ENCODE measurements around the gene GPC5.
A peak's percentile ranks its signal among the peaks of the same experiment; 100 is the strongest.

Gene GPC5

GRCh38 chr13:92054389-92054788 lies 656.0 kb downstream of the GPC5 start:
- DNase-seq, result no peak

GRCh38 chr13:92074658-92075057 lies 676.2 kb downstream of the GPC5 start:
- no peak for DNase-seq

DNA sequence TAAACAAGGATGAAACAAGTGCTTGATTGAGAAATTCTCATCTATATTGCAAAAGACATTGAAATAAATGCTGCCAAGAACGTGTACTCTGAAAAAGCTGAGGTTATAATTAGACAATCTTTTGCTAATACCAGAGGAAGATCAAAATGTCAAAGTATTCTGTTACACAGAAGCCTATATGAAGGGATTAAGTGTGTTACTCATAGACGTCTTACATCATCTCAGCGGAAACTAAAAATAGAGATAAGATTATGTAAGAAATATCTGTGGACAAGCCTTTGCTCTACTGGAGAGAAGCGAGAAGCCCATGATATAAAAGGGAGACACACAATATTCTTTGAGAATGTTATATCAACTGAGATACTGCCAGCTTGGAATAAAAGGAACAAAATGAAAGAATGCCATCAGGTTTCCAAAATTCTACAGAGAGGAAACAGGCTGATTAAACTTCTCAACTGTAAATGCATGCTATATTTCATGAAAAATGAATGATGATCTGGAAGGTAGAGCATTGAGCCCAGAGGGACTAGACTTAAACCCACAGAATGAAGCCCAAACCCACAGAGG lies 699.0 kb downstream of the GPC5 start:
- DNase-seq, result no peak

DNA sequence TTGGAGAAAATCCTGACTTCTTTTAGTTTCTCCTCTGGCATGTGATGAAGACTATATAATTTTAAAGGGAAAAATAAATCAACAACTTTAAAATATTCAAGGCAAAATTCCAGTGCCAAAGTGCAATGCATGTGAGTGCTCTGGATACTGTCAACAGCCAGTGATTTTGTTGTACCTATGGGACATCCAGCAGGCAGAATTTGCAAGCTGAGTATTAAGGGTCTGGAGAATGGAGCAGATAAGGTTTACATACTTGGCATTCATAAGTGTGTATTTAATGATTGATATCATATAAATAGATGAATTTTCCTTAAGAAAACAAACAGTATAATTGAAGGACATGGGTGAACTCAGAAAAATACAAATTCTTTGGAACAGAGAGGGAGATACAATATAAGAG lies 703.4 kb downstream of the GPC5 start:
- DNase-seq, result no peak

DNA sequence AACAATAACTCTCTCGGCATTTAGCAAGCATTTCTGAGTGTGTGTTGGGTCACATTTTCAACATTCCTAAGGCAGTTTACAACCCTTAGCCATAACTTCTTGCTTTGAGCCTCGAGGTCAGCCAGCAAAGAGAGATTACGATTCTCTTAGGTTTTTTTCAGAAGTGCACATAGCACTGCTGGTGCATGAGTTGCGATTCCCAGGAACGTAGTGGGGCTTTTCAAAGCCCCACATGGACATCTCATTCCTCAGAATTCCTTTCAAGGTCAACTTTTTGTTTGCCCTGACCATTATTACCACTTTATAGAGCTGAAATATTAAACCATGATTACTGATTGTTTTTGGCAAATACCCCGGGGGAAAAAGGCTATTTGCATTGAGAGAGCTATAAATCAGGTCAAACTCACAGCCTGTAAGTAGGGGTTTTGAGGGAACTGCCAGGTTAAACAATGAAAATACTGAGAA lies 705.3 kb downstream of the GPC5 start:
- no peak for DNase-seq

GRCh38 chr13:92122186-92122853 lies 723.9 kb downstream of the GPC5 start:
- no peak for DNase-seq

DNA sequence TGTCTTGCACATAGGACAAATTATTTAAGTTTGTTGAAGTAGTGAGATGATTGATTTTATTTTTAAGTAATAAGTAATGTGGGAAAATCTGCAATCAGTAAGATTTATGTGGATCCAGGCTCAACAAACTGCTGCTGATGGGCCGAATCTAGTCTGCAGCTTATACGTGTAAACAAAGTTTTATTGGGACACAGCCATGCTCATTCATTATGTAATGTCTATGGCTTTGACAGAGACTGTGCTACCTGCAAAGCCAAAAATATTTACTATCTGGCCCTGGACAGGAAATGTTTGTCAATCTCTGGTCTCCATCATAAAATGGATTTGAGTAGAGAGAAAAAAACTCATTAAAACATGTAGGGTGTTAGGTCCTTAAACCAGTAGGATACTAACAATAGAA lies 728.0 kb downstream of the GPC5 start:
- no peak for DNase-seq

GRCh38 chr13:92135509-92135908 lies 737.1 kb downstream of the GPC5 start:
- DNase-seq, result no peak

GRCh38 chr13:92136449-92137155 lies 738.2 kb downstream of the GPC5 start:
- DNase-seq, result no peak

DNA sequence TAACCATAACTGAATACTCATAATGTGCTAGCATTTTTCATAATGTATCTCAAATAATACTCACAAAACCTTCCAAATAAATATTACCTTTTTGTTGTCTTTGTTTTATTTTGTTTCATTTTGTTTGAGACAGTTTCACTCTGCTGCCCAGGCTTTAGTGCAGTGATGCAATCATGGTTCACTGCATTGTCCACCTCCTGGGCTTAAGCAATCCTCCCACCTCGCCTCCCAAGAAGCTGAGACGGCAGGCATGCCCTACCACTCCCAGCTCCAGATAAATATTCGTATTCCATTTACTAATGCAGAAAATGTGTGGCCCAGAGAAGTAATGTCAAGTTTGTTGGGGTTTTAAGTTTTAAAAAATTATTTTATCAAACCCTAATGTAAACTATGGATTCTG lies 739.1 kb downstream of the GPC5 start:
- DNase-seq, result no peak

DNA sequence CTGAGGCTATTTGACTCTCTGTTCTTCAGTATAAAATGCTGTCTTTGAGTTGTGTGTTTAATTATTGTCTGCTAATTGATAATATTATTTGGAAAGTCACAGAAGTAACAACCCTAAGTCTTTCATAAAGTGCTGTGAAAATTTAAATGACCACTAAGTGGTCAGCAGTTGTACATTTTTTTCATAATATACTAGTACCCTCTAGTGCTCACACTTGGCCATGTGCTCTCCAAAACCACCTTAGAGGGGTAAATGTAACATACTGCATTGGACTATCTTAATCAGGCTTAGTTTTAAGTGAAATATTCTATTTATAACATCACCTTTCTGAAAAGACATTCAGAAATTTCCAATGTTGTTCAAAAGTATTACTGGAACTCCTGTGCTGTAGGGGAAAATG lies 745.3 kb downstream of the GPC5 start:
- no peak for DNase-seq

DNA sequence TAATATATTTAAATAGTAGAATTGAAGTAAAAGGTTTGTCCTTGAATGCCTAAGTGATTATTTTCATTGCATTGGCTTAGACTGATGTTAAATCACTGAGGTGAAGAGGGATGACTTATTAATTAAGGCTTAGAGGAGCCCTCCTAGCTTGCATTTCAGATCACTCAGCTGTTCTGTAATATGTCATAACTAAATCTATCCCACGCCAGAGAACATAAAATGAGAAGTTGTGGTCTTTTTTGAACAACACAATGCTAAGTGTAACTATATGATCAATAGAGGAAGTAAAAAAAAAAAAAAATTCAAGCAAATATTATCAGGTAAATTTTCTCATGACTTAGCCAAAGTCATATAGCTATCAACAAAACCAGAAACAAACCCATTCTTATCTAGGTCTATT lies 752.2 kb downstream of the GPC5 start:
- DNase-seq, result no peak

- no peak for DNase-seq
Measured at GRCh38 chr13:92158346-92158745, 759.9 kb downstream of the GPC5 start.

GRCh38 chr13:92164822-92165221 lies 766.4 kb downstream of the GPC5 start:
- DNase-seq, result no peak

DNA sequence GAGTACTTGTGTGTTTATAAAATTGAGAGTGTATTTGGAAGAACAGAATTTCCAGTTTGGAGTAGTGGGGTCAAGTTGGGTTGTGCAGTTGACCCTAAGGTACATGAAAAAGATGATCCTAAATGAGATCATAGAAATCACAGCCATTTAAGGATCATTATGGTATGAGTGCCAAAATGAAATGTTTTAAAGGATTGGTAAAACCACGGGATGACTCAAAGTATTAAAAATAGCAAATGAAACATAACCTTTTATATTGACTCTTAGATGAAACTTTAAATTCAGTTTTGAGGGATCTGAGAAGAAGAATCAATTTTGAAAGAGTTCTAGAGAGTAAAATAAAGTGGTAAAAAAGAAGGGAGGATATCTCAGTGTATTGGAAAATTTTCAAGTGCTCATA lies 773.8 kb downstream of the GPC5 start:
- no peak for DNase-seq

DNA sequence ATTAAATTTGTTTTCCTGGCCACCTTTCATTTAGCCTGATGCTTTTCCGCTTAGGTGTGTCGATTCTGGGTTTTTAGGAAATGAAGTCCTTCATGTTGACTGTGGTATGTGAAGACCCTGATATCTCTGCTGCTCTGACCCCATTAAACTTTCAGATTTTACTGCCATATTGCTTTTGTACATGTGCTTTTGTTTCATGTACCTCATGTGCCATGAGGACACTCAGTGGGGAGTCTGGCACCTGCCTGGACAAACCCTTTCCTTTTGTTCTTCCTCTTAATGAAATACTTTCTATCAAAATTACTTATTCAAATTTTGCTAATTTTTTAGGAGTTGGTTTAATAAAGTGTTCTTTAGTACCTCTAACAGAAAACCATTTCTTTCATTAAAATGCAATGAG lies 774.8 kb downstream of the GPC5 start:
- no peak for DNase-seq

- no peak for DNase-seq
Measured at GRCh38 chr13:92175330-92175729, 776.9 kb downstream of the GPC5 start.

DNA sequence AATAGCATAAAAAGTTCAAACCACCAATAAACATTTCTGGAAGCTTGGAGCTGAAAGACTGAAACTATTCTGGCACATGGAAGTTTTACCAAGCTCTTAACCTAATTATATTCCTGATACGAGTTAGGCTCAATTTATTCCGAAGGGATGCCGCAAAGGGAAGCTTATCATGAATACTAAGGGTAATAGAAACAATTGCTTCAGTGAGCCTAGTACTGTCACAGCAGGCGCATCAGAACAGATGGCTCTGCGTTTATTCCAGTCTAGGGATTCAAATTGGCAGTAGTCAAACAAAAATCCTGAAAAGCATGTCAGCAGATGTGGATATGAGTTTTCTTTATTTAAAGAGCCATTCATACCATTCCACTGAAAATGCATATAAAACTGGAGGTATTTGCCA lies 779.5 kb downstream of the GPC5 start:
- DNase-seq, result no peak

GRCh38 chr13:92179223-92179622 lies 780.8 kb downstream of the GPC5 start:
- DNase-seq, result no peak

DNA sequence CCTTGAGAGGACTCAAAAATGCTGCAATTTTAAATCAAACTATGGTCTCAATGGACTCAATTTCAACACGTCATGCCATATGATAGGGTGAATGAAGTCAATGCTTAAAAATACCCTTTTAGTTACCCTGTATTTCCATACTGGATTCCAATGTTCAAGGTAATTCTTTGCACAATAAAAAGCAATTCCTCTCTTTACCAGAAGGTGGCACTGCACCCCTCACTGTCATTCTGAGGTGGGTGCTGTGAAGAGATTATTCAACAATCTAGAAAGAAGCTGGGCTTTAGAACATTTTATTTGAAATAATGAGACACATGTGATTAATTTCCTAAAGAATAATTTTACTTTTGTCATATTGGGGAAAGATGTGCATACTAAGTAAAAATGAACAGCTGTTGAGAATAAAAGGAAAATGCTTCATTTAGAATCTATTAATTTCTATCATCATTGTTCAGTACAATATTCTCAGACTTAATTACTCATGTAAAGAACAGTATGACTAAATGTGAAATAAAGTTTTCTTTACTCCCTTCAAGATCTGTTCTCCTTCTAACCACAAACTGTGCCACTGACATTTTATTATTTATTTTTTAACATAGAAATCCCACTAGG lies 789.1 kb downstream of the GPC5 start:
- peak in 1 of 2 donors; percentile 24 for DNase-seq

DNA sequence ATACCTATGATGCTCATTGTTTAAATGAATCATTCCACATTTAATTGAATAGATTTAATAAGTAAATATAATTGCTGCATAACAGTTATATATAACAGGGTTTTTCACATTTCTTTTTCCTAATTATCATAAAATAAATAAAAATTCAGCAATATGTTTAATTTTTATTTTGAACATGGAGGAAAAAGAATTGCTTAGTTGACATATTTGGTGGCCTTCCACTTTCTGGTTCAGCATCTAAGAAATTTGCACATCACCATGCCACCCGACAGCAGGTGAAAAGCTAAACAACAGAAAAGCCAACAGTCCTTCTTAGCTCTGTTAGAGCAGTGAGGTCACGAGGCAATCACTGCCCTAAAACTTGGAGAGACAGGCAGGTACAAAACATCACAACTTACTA lies 790.2 kb downstream of the GPC5 start:
- DNase-seq, result no peak

DNA sequence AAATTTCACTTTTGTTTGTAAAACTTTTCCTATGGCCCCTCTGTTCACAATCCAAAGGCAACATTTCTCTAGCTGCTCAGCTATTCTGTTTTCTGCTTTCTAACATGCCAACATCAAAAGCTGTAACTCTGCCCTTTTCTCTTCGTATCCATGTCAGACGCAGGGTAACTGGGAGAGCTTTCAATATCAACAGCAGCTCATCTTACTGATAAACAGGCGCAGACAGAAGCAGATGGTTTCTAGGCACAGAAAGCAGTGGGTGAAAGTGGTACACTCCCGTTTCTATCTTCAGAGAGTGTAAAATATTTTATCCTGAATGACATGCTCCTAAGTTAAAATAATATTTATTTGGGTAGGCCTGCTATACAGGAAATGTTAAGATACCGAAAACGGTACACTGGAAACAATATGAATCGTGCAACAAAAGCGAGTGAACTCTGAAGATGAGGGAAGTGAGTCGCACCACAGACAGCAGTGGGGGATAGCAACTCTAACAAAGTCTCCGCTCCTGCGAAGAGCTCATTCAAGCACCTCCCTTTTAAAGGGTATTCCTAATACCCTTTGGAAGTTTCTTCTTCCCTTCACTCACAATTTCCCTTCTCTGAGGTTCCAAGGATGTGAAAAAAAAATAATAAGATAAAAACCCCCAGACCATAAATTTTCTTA lies 798.3 kb downstream of the GPC5 start:
- DNase-seq, result no peak

GRCh38 chr13:92197669-92198068 lies 799.2 kb downstream of the GPC5 start:
- no peak for DNase-seq

All from CD4-positive, alpha-beta T cell treated with Interleukin-1 beta for 1 hour (primary cell).